Measurements from ENCODE around the gene TECPR1. TPM values are rescaled to one million over a fixed set of nuclear protein-coding genes. Genes with fewer than 3 reads are reported as not detected.

The TECPR1 gene
- total and polyA plus RNA-seq, 2 of the 8 experiments (the other 6 are each of a cell fraction or from before 2014, with no cell fraction given), result 1.3 to 11.1 TPM

- Histone ChIP-seq H4K91ac (replicated peaks; ENCODE audit: insufficient read length, low read length) (no peak overlapping the region), H2BK12ac (ENCODE audit: low read depth, low read length) (no peak overlapping the region), H2BK20ac (ENCODE audit: low read length) (no peak overlapping the region), H3K56ac (replicated peaks; ENCODE audit: insufficient read length, low read depth, low read length) (no peak overlapping the region), H3K18ac (ENCODE audit: extremely low read depth, low read length) (no peak overlapping the region), H3K9me3 (ENCODE audit: insufficient read depth in 2 of 2, low read depth in 1 of 2, low read length in 1 of 2) (no peaks in the 10 kb centered on the region), H3K23me2 (ENCODE audit: low read depth, low read length) (no peaks in the 10 kb centered on the region), H2AK5ac (ENCODE audit: low read depth, low read length) (no peak overlapping the region), H3K36me3 (ENCODE audit: control insufficient read depth in 2 of 4, insufficient read depth in 4 of 4, low read length in 3 of 4) (peaks cover 6 to 41% (median 27%) of the 10 kb centered on the region in 4 experiments; a peak in 7 of 8 replicates), H4K8ac (ENCODE audit: extremely low read depth, insufficient read depth, low read length) (no peak overlapping the region), H4K20me1 (replicated peaks in 1 of 2; ENCODE audit: control insufficient read depth in 1 of 2, insufficient read depth in 2 of 2, low read length in 2 of 2) (peaks cover 2 to 14% of the 10 kb centered on the region in 2 experiments), H4K5ac (ENCODE audit: insufficient read length, low read depth, low read length) (no peak overlapping the region), H3K27me3 (replicated peaks in 1 of 4; ENCODE audit: control insufficient read depth in 3 of 4, extremely low read depth in 1 of 4, insufficient read depth in 3 of 4, low read length in 3 of 4) (no peaks in the 10 kb centered on the region), H3K4ac (replicated peaks; ENCODE audit: insufficient read length, low read depth, low read length) (no peak overlapping the region), H3K23ac (ENCODE audit: insufficient read length) (no peak overlapping the region), H3K27ac (ENCODE audit: low read depth, low read length) (no peak overlapping the region), H2BK120ac (replicated peaks; ENCODE audit: low read depth, low read length) (no peak overlapping the region), H3K9ac (replicated peaks in 1 of 4; ENCODE audit: extremely low read depth in 1 of 4, low read depth in 3 of 4, low read length in 3 of 4) (no peak overlapping the region), H3K14ac (ENCODE audit: insufficient read length) (no peak overlapping the region), H2BK5ac (ENCODE audit: low read depth, low read length) (no peak overlapping the region), H3K4me1 (replicated peaks in 1 of 4; ENCODE audit: control insufficient read depth in 3 of 4, insufficient read depth in 4 of 4, low read length in 3 of 4) (no peaks in the 10 kb centered on the region), H3K4me2 (ENCODE audit: insufficient read depth in 1 of 2, low read depth in 2 of 2, low read length in 2 of 2) (no peak overlapping the region), H3K79me1 (ENCODE audit: low read depth, low read length) (peaks cover 2% of the 10 kb centered on the region; the same call in 1 of the 2 replicates), H3K79me2 (ENCODE audit: control insufficient read depth in 1 of 2, insufficient read depth in 2 of 2, low read length in 2 of 2) (peaks cover 0 to 4% of the 10 kb centered on the region in 2 experiments; a peak in 2 of 4 replicates), H2AFZ (ENCODE audit: low read length) (no peak overlapping the region), H2BK15ac (ENCODE audit: low read length) (no peak overlapping the region), H3K4me3 (ENCODE audit: extremely low read depth in 1 of 4, insufficient read depth in 2 of 4, low read depth in 3 of 4, low read length in 4 of 4) (no peak overlapping the region)
- ChIA-PET CTCF (ENCODE audit: partially characterized antibody) (no interaction called here), POLR2A (ENCODE audit: partially characterized antibody) (no interaction called here)
- no peak for TF ChIP-seq CREB1 (IDR thresholded peaks at IDR 0.05)
- TF ChIP-seq NANOG (IDR thresholded peaks at IDR 0.05; ENCODE audit: insufficient read depth, low read depth, low read length, poor library complexity, severe bottlenecking), result no peak
- no peak for TF ChIP-seq SP2 (IDR thresholded peaks at IDR 0.05; ENCODE audit: low read length)
- TF ChIP-seq TEAD4 (IDR thresholded peaks at IDR 0.05; ENCODE audit: low read depth, low read length), result no peak
- no peak for TF ChIP-seq CTBP2 (IDR thresholded peaks at IDR 0.05; ENCODE audit: borderline replicate concordance, insufficient read depth, insufficient read length, low read length)
- TF ChIP-seq HDAC6 (IDR thresholded peaks at IDR 0.05; ENCODE audit: low read depth, low read length), result no peak
- no peak for TF ChIP-seq YY1 (IDR thresholded peaks at IDR 0.05; ENCODE audit: low read depth, low read length)
- TF ChIP-seq TBP (IDR thresholded peaks at IDR 0.05; ENCODE audit: low read depth, low read length), result no peak
- no peak for TF ChIP-seq ASH2L (IDR thresholded peaks at IDR 0.05; ENCODE audit: low read length)
- no peak for TF ChIP-seq SIRT6 (IDR thresholded peaks at IDR 0.05; ENCODE audit: low read length)
- TF ChIP-seq RXRA (IDR thresholded peaks at IDR 0.05; ENCODE audit: insufficient read depth, low read depth, low read length), result no peak
- no peak for TF ChIP-seq ATF3 (IDR thresholded peaks at IDR 0.05; ENCODE audit: insufficient read depth, low read depth, low read length)
- 92% methylated on average over 27 of the region's 28 CpGs; no CpG with 5 or more reads in 1 of the 2 experiments for WGBS, 2 experiments (ENCODE audit: extremely low coverage in 1 of 2, insufficient coverage in 1 of 2, insufficient read length in 1 of 2, insufficient replicate concordance in 2 of 2, low coverage in 1 of 2, low lambda C conversion rate in 2 of 2, missing lambda C conversion rate in 1 of 2)
- DNase-seq (ENCODE audit: low read depth in 1 of 2, low spot score in 2 of 2) (no peak), FAIRE-seq (no peak)
Measured at GRCh38 chr7:98194186-98194585, 57.8 kb downstream of the TECPR1 start.
